ENCODE results near the gene PTPRS. TPM values are rescaled to one million over a fixed set of nuclear protein-coding genes. Genes with fewer than 3 reads are reported as not detected.

PTPRS gene
- total and polyA plus RNA-seq, 9 of the 15 experiments (the other 6 are each of a cell fraction or from before 2014, with no cell fraction given) = 1.1 to 49.4 (median 14.1) TPM

DNA sequence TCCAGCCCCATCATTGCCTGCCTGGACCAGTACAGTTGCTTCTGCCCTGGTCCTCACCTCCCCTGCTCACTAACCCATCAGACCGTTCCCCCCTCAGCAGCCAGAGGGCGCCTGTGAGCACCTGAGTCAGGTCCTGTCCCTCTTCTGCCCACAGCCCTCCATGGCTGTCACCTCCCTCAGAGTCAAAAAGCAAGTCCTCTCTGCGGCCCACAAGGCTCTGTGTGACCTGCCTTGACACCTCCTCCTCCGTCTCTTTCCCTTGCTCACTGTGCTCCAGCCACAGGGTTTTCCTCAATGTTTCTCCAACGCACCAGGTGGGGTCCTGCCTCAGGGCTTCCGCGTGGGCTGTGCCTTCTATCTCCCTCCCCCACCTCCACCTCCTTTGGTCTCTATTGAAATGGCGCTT is 29.4 kb upstream of the PTPRS start (continued):
- TF ChIP-seq, protein P1, sequence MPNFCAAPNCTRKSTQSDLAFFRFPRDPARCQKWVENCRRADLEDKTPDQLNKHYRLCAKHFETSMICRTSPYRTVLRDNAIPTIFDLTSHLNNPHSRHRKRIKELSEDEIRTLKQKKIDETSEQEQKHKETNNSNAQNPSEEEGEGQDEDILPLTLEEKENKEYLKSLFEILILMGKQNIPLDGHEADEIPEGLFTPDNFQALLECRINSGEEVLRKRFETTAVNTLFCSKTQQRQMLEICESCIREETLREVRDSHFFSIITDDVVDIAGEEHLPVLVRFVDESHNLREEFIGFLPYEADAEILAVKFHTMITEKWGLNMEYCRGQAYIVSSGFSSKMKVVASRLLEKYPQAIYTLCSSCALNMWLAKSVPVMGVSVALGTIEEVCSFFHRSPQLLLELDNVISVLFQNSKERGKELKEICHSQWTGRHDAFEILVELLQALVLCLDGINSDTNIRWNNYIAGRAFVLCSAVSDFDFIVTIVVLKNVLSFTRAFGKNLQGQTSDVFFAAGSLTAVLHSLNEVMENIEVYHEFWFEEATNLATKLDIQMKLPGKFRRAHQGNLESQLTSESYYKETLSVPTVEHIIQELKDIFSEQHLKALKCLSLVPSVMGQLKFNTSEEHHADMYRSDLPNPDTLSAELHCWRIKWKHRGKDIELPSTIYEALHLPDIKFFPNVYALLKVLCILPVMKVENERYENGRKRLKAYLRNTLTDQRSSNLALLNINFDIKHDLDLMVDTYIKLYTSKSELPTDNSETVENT (CRISPR knock-in tag; IDR thresholded peaks at IDR 0.05) = no peak
- TF ChIP-seq ZNF12 (CRISPR knock-in tag; IDR thresholded peaks at IDR 0.05) = no peak
- peak; percentile 93 for TF ChIP-seq ZFP36 (IDR thresholded peaks at IDR 0.05; ENCODE audit: low read depth, low read length, partially characterized antibody)
- no peak for TF ChIP-seq U2AF2 (optimal IDR thresholded peaks at IDR 0.05; ENCODE audit: low read depth, low read length)
- TF ChIP-seq KAT2B (IDR thresholded peaks at IDR 0.05; ENCODE audit: low read depth, low read length) = no peak
- TF ChIP-seq, protein P2, sequence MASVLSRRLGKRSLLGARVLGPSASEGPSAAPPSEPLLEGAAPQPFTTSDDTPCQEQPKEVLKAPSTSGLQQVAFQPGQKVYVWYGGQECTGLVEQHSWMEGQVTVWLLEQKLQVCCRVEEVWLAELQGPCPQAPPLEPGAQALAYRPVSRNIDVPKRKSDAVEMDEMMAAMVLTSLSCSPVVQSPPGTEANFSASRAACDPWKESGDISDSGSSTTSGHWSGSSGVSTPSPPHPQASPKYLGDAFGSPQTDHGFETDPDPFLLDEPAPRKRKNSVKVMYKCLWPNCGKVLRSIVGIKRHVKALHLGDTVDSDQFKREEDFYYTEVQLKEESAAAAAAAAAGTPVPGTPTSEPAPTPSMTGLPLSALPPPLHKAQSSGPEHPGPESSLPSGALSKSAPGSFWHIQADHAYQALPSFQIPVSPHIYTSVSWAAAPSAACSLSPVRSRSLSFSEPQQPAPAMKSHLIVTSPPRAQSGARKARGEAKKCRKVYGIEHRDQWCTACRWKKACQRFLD (CRISPR knock-in tag; IDR thresholded peaks at IDR 0.05) = no peak
- TF ChIP-seq BHLHE40 (IDR thresholded peaks at IDR 0.05; ENCODE audit: low read length) = no peak
- TF ChIP-seq ZKSCAN3 (CRISPR knock-in tag; IDR thresholded peaks at IDR 0.05) = no peak
- no peak for TF ChIP-seq ZNF274 (IDR thresholded peaks at IDR 0.05; ENCODE audit: borderline replicate concordance, low read depth, low read length)
- no peak for TF ChIP-seq ZNF444 (CRISPR knock-in tag; IDR thresholded peaks at IDR 0.05)
- TF ChIP-seq HBP1 (CRISPR knock-in tag; IDR thresholded peaks at IDR 0.05) = no peak
- TF ChIP-seq GTF3C2 (IDR thresholded peaks at IDR 0.05; ENCODE audit: borderline replicate concordance, extremely low read depth, insufficient read length) = no peak
- no peak for TF ChIP-seq XRCC3 (IDR thresholded peaks at IDR 0.05)
- TF ChIP-seq, protein P3, sequence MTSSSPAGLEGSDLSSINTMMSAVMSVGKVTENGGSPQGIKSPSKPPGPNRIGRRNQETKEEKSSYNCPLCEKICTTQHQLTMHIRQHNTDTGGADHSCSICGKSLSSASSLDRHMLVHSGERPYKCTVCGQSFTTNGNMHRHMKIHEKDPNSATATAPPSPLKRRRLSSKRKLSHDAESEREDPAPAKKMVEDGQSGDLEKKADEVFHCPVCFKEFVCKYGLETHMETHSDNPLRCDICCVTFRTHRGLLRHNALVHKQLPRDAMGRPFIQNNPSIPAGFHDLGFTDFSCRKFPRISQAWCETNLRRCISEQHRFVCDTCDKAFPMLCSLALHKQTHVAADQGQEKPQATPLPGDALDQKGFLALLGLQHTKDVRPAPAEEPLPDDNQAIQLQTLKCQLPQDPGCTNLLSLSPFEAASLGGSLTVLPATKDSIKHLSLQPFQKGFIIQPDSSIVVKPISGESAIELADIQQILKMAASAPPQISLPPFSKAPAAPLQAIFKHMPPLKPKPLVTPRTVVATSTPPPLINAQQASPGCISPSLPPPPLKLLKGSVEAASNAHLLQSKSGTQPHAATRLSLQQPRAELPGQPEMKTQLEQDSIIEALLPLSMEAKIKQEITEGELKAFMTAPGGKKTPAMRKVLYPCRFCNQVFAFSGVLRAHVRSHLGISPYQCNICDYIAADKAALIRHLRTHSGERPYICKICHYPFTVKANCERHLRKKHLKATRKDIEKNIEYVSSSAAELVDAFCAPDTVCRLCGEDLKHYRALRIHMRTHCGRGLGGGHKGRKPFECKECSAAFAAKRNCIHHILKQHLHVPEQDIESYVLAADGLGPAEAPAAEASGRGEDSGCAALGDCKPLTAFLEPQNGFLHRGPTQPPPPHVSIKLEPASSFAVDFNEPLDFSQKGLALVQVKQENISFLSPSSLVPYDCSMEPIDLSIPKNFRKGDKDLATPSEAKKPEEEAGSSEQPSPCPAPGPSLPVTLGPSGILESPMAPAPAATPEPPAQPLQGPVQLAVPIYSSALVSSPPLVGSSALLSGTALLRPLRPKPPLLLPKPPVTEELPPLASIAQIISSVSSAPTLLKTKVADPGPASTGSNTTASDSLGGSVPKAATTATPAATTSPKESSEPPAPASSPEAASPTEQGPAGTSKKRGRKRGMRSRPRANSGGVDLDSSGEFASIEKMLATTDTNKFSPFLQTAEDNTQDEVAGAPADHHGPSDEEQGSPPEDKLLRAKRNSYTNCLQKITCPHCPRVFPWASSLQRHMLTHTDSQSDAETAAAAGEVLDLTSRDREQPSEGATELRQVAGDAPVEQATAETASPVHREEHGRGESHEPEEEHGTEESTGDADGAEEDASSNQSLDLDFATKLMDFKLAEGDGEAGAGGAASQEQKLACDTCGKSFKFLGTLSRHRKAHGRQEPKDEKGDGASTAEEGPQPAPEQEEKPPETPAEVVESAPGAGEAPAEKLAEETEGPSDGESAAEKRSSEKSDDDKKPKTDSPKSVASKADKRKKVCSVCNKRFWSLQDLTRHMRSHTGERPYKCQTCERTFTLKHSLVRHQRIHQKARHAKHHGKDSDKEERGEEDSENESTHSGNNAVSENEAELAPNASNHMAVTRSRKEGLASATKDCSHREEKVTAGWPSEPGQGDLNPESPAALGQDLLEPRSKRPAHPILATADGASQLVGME (CRISPR knock-in tag; IDR thresholded peaks at IDR 0.05) = no peak
- no peak for TF ChIP-seq ZBED1 (IDR thresholded peaks at IDR 0.05)

Measured in K562 (cell line).